ENCODE data around the gene TNN.

The TNN gene

GRCh38 chr1:175129644-175129996 is 62.0 kb downstream of the TNN start:
- Histone ChIP-seq H2BK5ac (ENCODE audit: low read depth, low read length, poor library complexity, severe bottlenecking) (no peak overlapping the region), H3K36me3 (ENCODE audit: control insufficient read depth in 1 of 2, insufficient read depth in 2 of 2, low read depth in 1 of 2, low read length in 2 of 2) (no peaks in the 10 kb centered on the region), H2AK5ac (ENCODE audit: low read length, severe bottlenecking) (no peak overlapping the region), H3K9ac (ENCODE audit: low read length) (no peak overlapping the region), H3K18ac (ENCODE audit: low read depth in 1 of 2, low read length in 2 of 2) (peak overlapping the region in 1 of 2 experiments; percentile 48), H4K91ac (ENCODE audit: low read length) (no peak overlapping the region), H3K27ac (ENCODE audit: low read length, poor library complexity, severe bottlenecking) (no peak overlapping the region), H3K4ac (ENCODE audit: low read depth in 1 of 2, low read length in 2 of 2) (no peak overlapping the region), H3K23ac (ENCODE audit: low read length in 2 of 2) (no peak overlapping the region), H3K4me3 (ENCODE audit: insufficient read depth in 1 of 2, low read depth in 1 of 2, low read length in 2 of 2) (peak overlapping the region in 1 of 2 experiments; percentile 23), H3K27me3 (ENCODE audit: control insufficient read depth in 1 of 2, insufficient read depth in 1 of 2, low read length in 2 of 2) (peaks cover 0 to 5% of the 10 kb centered on the region in 2 experiments), H3K79me1 (replicated peaks; ENCODE audit: low read length, poor library complexity, severe bottlenecking) (no peaks in the 10 kb centered on the region), H2BK12ac (ENCODE audit: low read length in 2 of 2) (peak overlapping the region in 1 of 2 experiments; percentile 42), H2BK15ac (ENCODE audit: low read depth, poor library complexity, severe bottlenecking) (no peak overlapping the region), H4K8ac (ENCODE audit: low read length) (no peak overlapping the region), H3K9me3 (ENCODE audit: control insufficient read depth, low read length) (no peaks in the 10 kb centered on the region), H3K4me1 (ENCODE audit: control insufficient read depth, insufficient read depth, low read depth, low read length) (peaks cover 2% of the 10 kb centered on the region), H2BK120ac (ENCODE audit: low read depth, low read length) (no peak overlapping the region), H3K14ac (ENCODE audit: low read length in 2 of 2) (no peak overlapping the region), H3K4me2 (ENCODE audit: low read length, poor library complexity, severe bottlenecking) (no peak overlapping the region), H2AFZ (ENCODE audit: low read depth, low read length) (no peak overlapping the region)
- WGBS = 90% methylated on average over 1 of the region's 2 CpGs
- no peak for DNase-seq

- Histone ChIP-seq H4K8ac (ENCODE audit: low read length) (no peak overlapping the region), H3K4me1 (ENCODE audit: control insufficient read depth, insufficient read depth, low read depth, low read length) (peaks cover 2% of the 10 kb centered on the region), H2BK15ac (ENCODE audit: low read depth, poor library complexity, severe bottlenecking) (no peak overlapping the region), H2BK120ac (ENCODE audit: low read depth, low read length) (no peak overlapping the region), H3K9me3 (ENCODE audit: control insufficient read depth, low read length) (no peaks in the 10 kb centered on the region), H2BK12ac (ENCODE audit: low read length in 2 of 2) (peak overlapping the region in 1 of 2 experiments; percentile 42), H3K27me3 (ENCODE audit: control insufficient read depth in 1 of 2, insufficient read depth in 1 of 2, low read length in 2 of 2) (peaks cover 0 to 5% of the 10 kb centered on the region in 2 experiments), H3K4me3 (ENCODE audit: insufficient read depth in 1 of 2, low read depth in 1 of 2, low read length in 2 of 2) (no peak overlapping the region), H3K14ac (ENCODE audit: low read length in 2 of 2) (no peak overlapping the region), H3K4me2 (ENCODE audit: low read length, poor library complexity, severe bottlenecking) (no peak overlapping the region), H4K91ac (ENCODE audit: low read length) (no peak overlapping the region), H3K18ac (ENCODE audit: low read depth in 1 of 2, low read length in 2 of 2) (peak overlapping the region in 1 of 2 experiments; percentile 48), H2BK5ac (ENCODE audit: low read depth, low read length, poor library complexity, severe bottlenecking) (no peak overlapping the region), H3K23ac (ENCODE audit: low read length in 2 of 2) (no peak overlapping the region), H3K9ac (ENCODE audit: low read length) (no peak overlapping the region), H3K27ac (ENCODE audit: low read length, poor library complexity, severe bottlenecking) (no peak overlapping the region), H3K4ac (ENCODE audit: low read depth in 1 of 2, low read length in 2 of 2) (no peak overlapping the region), H3K36me3 (ENCODE audit: control insufficient read depth in 1 of 2, insufficient read depth in 2 of 2, low read depth in 1 of 2, low read length in 2 of 2) (no peaks in the 10 kb centered on the region), H2AK5ac (ENCODE audit: low read length, severe bottlenecking) (no peak overlapping the region), H3K79me1 (replicated peaks; ENCODE audit: low read length, poor library complexity, severe bottlenecking) (no peaks in the 10 kb centered on the region), H2AFZ (ENCODE audit: low read depth, low read length) (no peak overlapping the region)
- no peak for DNase-seq
- WGBS = 63% methylated on average over 5 of the region's 5 CpGs
Measured at GRCh38 chr1:175129997-175130648, 62.5 kb downstream of the TNN start.

GRCh38 chr1:175130649-175131045 is 63.0 kb downstream of the TNN start:
- H2BK120ac ChIP-seq (ENCODE audit: low read depth, low read length) = no peak overlapping the region
- H3K4ac ChIP-seq (ENCODE audit: low read depth in 1 of 2, low read length in 2 of 2) = no peak overlapping the region
- no peak for DNase-seq
- H4K8ac ChIP-seq (ENCODE audit: low read length) = no peak overlapping the region
- no peak overlapping the region for H3K14ac ChIP-seq (ENCODE audit: low read length in 2 of 2)
- no peak overlapping the region for H3K4me2 ChIP-seq (ENCODE audit: low read length, poor library complexity, severe bottlenecking)
- H2BK5ac ChIP-seq (ENCODE audit: low read depth, low read length, poor library complexity, severe bottlenecking) = no peak overlapping the region
- no peak overlapping the region for H4K91ac ChIP-seq (ENCODE audit: low read length)
- no peak overlapping the region for H3K4me3 ChIP-seq (ENCODE audit: insufficient read depth in 1 of 2, low read depth in 1 of 2, low read length in 2 of 2)
- H2BK15ac ChIP-seq (ENCODE audit: low read depth, poor library complexity, severe bottlenecking) = no peak overlapping the region
- no peaks in the 10 kb centered on the region for H3K9me3 ChIP-seq (ENCODE audit: control insufficient read depth, low read length)
- H3K27ac ChIP-seq (ENCODE audit: low read length, poor library complexity, severe bottlenecking) = no peak overlapping the region
- H3K4me1 ChIP-seq (ENCODE audit: control insufficient read depth, insufficient read depth, low read depth, low read length) = peaks cover 2% of the 10 kb centered on the region
- no peak overlapping the region for H3K9ac ChIP-seq (ENCODE audit: low read length)
- H2BK12ac ChIP-seq (ENCODE audit: low read length in 2 of 2) = no peak overlapping the region
- WGBS = 86% methylated on average over 2 of the region's 2 CpGs
- no peak overlapping the region for H2AFZ ChIP-seq (ENCODE audit: low read depth, low read length)
- no peak overlapping the region for H2AK5ac ChIP-seq (ENCODE audit: low read length, severe bottlenecking)
- no peaks in the 10 kb centered on the region for H3K36me3 ChIP-seq (ENCODE audit: control insufficient read depth in 1 of 2, insufficient read depth in 2 of 2, low read depth in 1 of 2, low read length in 2 of 2)
- peaks cover 3 to 5% of the 10 kb centered on the region in 2 experiments for H3K27me3 ChIP-seq (ENCODE audit: control insufficient read depth in 1 of 2, insufficient read depth in 1 of 2, low read length in 2 of 2)
- H3K23ac ChIP-seq (ENCODE audit: low read length in 2 of 2) = no peak overlapping the region
- H3K79me1 ChIP-seq (replicated peaks; ENCODE audit: low read length, poor library complexity, severe bottlenecking) = no peaks in the 10 kb centered on the region
- no peak overlapping the region for H3K18ac ChIP-seq (ENCODE audit: low read depth in 1 of 2, low read length in 2 of 2)

GRCh38 chr1:175131095-175131494 is 63.5 kb downstream of the TNN start:
- no peak overlapping the region for H4K91ac ChIP-seq (ENCODE audit: low read length)
- no peak overlapping the region for H2BK5ac ChIP-seq (ENCODE audit: low read depth, low read length, poor library complexity, severe bottlenecking)
- H3K9ac ChIP-seq (ENCODE audit: low read length) = no peak overlapping the region
- DNase-seq = peak; percentile 15
- no peaks in the 10 kb centered on the region for H3K79me1 ChIP-seq (replicated peaks; ENCODE audit: low read length, poor library complexity, severe bottlenecking)
- no peaks in the 10 kb centered on the region for H3K9me3 ChIP-seq (ENCODE audit: control insufficient read depth, low read length)
- no CpG with 5 or more reads among the region's 1 CpG for WGBS
- H3K23ac ChIP-seq (ENCODE audit: low read length in 2 of 2) = no peak overlapping the region
- H2BK120ac ChIP-seq (ENCODE audit: low read depth, low read length) = no peak overlapping the region
- H2BK12ac ChIP-seq (ENCODE audit: low read length in 2 of 2) = no peak overlapping the region
- no peak overlapping the region for H3K27ac ChIP-seq (ENCODE audit: low read length, poor library complexity, severe bottlenecking)
- H2BK15ac ChIP-seq (ENCODE audit: low read depth, poor library complexity, severe bottlenecking) = no peak overlapping the region
- no peak overlapping the region for H3K4ac ChIP-seq (ENCODE audit: low read depth in 1 of 2, low read length in 2 of 2)
- no peak overlapping the region for H2AK5ac ChIP-seq (ENCODE audit: low read length, severe bottlenecking)
- H3K27me3 ChIP-seq (ENCODE audit: control insufficient read depth in 1 of 2, insufficient read depth in 1 of 2, low read length in 2 of 2) = peaks cover 7 to 8% of the 10 kb centered on the region in 2 experiments
- no peak overlapping the region for H4K8ac ChIP-seq (ENCODE audit: low read length)
- H3K4me3 ChIP-seq (ENCODE audit: insufficient read depth in 1 of 2, low read depth in 1 of 2, low read length in 2 of 2) = no peak overlapping the region
- H2AFZ ChIP-seq (ENCODE audit: low read depth, low read length) = no peak overlapping the region
- no peak overlapping the region for H3K4me2 ChIP-seq (ENCODE audit: low read length, poor library complexity, severe bottlenecking)
- no peak overlapping the region for H3K18ac ChIP-seq (ENCODE audit: low read depth in 1 of 2, low read length in 2 of 2)
- no peaks in the 10 kb centered on the region for H3K36me3 ChIP-seq (ENCODE audit: control insufficient read depth in 1 of 2, insufficient read depth in 2 of 2, low read depth in 1 of 2, low read length in 2 of 2)
- H3K4me1 ChIP-seq (ENCODE audit: control insufficient read depth, insufficient read depth, low read depth, low read length) = peaks cover 2% of the 10 kb centered on the region
- H3K14ac ChIP-seq (ENCODE audit: low read length in 2 of 2) = no peak overlapping the region
